IMR-90 (cell line): ENCODE results near the gene FRMD5. TPM values are rescaled to one million over a fixed set of nuclear protein-coding genes. Genes with fewer than 3 reads are reported as not detected.
"Not testable (repeated sequence)": the region's sequence is repeated elsewhere in the genome, so short reads cannot be mapped to it uniquely, and the experiment has no call there.

Experiments
- ATAC-seq: fragments of 200-7000 bp; cut with Tn5 transposase; 2 replicates; pipeline ENCODE4 v1.9.1; 2020; ENCODE audit warnings: low read depth, mild to moderate bottlenecking, moderate library complexity
- BruUV-seq: library from RNA; stranded (reverse); fragments of 400-500 nt; replicated peaks from 2 replicates; lab custom pipeline; 2021; lab: Mats Ljungman, UMichigan
- CTCF ChIA-PET: fragments of 300-600 bp; formaldehyde crosslinking; extraction: SDS; loops from one replicate; lab custom pipeline; 2021; ENCODE audit warnings: antibody characterized with exemption; lab: Yijun Ruan, JAX
- POLR2A ChIA-PET: fragments of 300-600 bp; sonication (Branson Sonifier 250); formaldehyde crosslinking; loops from one replicate; lab custom pipeline; 2022; ENCODE audit warnings: antibody characterized with exemption; ENCODE audit not compliant: unreplicated experiment; lab: Charles Lee
- DNase-seq: peaks from one replicate; pipeline ENCODE4 v3.0.0; 2013
- H2AFZ ChIP-seq: replicated peaks from 2 replicates; pipeline ENCODE3; 2013; ENCODE audit warnings: low read length, mild to moderate bottlenecking; ENCODE audit not compliant: poor library complexity
- H2AK5ac ChIP-seq: 2 replicates; pipeline ENCODE4 v1.6.1; 2013; ENCODE audit warnings: low read depth, low read length, inconsistent platforms
- H2AK9ac ChIP-seq: replicated peaks from 2 replicates; pipeline ENCODE3; 2013; ENCODE audit warnings: mild to moderate bottlenecking, low read depth, low read length, moderate library complexity; ENCODE audit not compliant: poor library complexity
- H2BK120ac ChIP-seq: 2 replicates; pipeline ENCODE4 v1.6.1; 2013; ENCODE audit warnings: low read depth, low read length, inconsistent platforms
- H2BK15ac ChIP-seq: 3 replicates; pipeline ENCODE4 v1.6.1; 2013; ENCODE audit warnings: low read depth, low read length, inconsistent platforms
- H2BK20ac ChIP-seq: 2 replicates; pipeline ENCODE4 v1.6.1; 2013; ENCODE audit warnings: low read depth, mild to moderate bottlenecking, inconsistent platforms, low read length, moderate library complexity
- H2BK5ac ChIP-seq: 2 replicates; pipeline ENCODE4 v1.6.1; 2013; ENCODE audit warnings: mild to moderate bottlenecking, low read depth, low read length, inconsistent platforms; ENCODE audit not compliant: poor library complexity, severe bottlenecking
- H3K14ac ChIP-seq: replicated peaks from 2 replicates; pipeline ENCODE4 v1.6.1; 2013; ENCODE audit warnings: low read depth, low read length, inconsistent platforms
- H3K18ac ChIP-seq: 2 replicates; pipeline ENCODE4 v1.6.1; 2013; ENCODE audit warnings: low read depth, low read length, control low read depth
- H3K23ac ChIP-seq: 2 replicates; pipeline ENCODE4 v1.6.1; 2013; ENCODE audit warnings: low read depth, low read length, inconsistent platforms
- H3K27ac ChIP-seq: 2 replicates; pipeline ENCODE4 v1.5.1; 2013; ENCODE audit warnings: mild to moderate bottlenecking, control low read depth, low read length; ENCODE audit not compliant: insufficient read depth
- H3K27me3 ChIP-seq: 2 replicates; pipeline ENCODE4 v1.6.1; 2013; ENCODE audit warnings: low read length; ENCODE audit not compliant: control insufficient read depth, insufficient read depth
- H3K36me3 ChIP-seq: 2 replicates; pipeline ENCODE4 v1.6.1; 2013; ENCODE audit warnings: low read length, mixed read lengths; ENCODE audit not compliant: control insufficient read depth, insufficient read depth
- H3K4ac ChIP-seq: 2 replicates; pipeline ENCODE4 v1.6.1; 2013; ENCODE audit warnings: low read depth, low read length, inconsistent platforms
- H3K4me1 ChIP-seq: 2 replicates; pipeline ENCODE4 v1.6.1; 2013; ENCODE audit warnings: low read length, mixed read lengths; ENCODE audit not compliant: control insufficient read depth, insufficient read depth
- H3K4me2 ChIP-seq: 2 replicates; pipeline ENCODE4 v1.6.1; 2013; ENCODE audit warnings: low read depth, mild to moderate bottlenecking, control low read depth, low read length, moderate library complexity
- H3K4me3 ChIP-seq: 2 replicates; pipeline ENCODE4 v1.5.1; 2013; ENCODE audit warnings: low read depth, mild to moderate bottlenecking, control low read depth, low read length, moderate library complexity; ENCODE audit not compliant: insufficient read depth
- H3K56ac ChIP-seq: 2 replicates; pipeline ENCODE4 v1.6.1; 2013; ENCODE audit warnings: low read length, inconsistent platforms; ENCODE audit not compliant: insufficient read depth; ENCODE audit errors: extremely low read depth
- H3K79me1 ChIP-seq, 2 experiments: 2 replicates each; pipeline ENCODE4 v1.6.1; 2013; ENCODE audit warnings: low read length in 2 of 2, inconsistent platforms in 1 of 2, low read depth in 1 of 2
- H3K9ac ChIP-seq: 2 replicates; pipeline ENCODE4 v1.6.1; 2013; ENCODE audit warnings: low read depth, low read length, control low read depth
- H3K9me1 ChIP-seq: 2 replicates; pipeline ENCODE4 v1.6.1; 2013; ENCODE audit warnings: low read length, inconsistent platforms; ENCODE audit not compliant: insufficient read depth
- H3K9me3 ChIP-seq: 2 replicates; pipeline ENCODE4 v1.6.1; 2013; ENCODE audit warnings: low read length; ENCODE audit not compliant: control insufficient read depth, insufficient read depth
- H4K20me1 ChIP-seq: 2 replicates; pipeline ENCODE4 v1.6.1; 2013; ENCODE audit warnings: low read length, inconsistent platforms; ENCODE audit not compliant: insufficient read depth
- H4K5ac ChIP-seq: 2 replicates; pipeline ENCODE4 v1.6.1; 2013; ENCODE audit warnings: mild to moderate bottlenecking, low read depth, low read length, control low read depth
- H4K8ac ChIP-seq, 2 experiments: 2 replicates each; pipeline ENCODE4 v1.6.1; 2013; ENCODE audit warnings: low read depth in 2 of 2, low read length in 2 of 2, control low read depth in 1 of 2, inconsistent platforms in 1 of 2
- H4K91ac ChIP-seq: 2 replicates; pipeline ENCODE4 v1.6.1; 2013; ENCODE audit warnings: low read depth, low read length, inconsistent platforms; ENCODE audit not compliant: insufficient read depth
- USF2 ChIP-seq: fragments of 150-350 bp; IDR thresholded peaks from 2 replicates; pipeline ENCODE4 v1.6.1; 2017; ENCODE audit warnings: mild to moderate bottlenecking, antibody characterized with exemption, low read length, low read depth
- WGBS, 2 experiments: methylation state at CpG; one replicate each; pipeline versions ENCODE4 v1.1.5 to v1.1.7; 2013; ENCODE audit warnings: missing lambda C conversion rate in 2 of 2; ENCODE audit not compliant: insufficient read length in 1 of 2; ENCODE audit errors: extremely low coverage in 2 of 2; 5-methylcytosine and 5-hydroxymethylcytosine counted together
- dilution Hi-C: fragments of 300-500 bp; cut with HindIII; formaldehyde crosslinking; loops from one replicate; pipeline ENCODE4 v1.14.3; 2018; ENCODE audit warnings: low sequenced_read_pairs; ENCODE audit not compliant: unreplicated experiment
- in situ Hi-C: fragments of 300-500 bp; cut with MboI; formaldehyde crosslinking; loops from 3 replicates; pipeline ENCODE4 v1.14.3; 2019; ENCODE audit warnings: low sequenced_read_pairs, inconsistent platforms, mixed read lengths
- intact Hi-C: fragments of 100-400 bp; cut with micrococcal nuclease; formaldehyde crosslinking; loops from 2 replicates; pipeline ENCODE4 v1.10.0; 2022
- polyA plus RNA-seq, 3 experiments: library from polyadenylated mRNA; depleted of rRNA; stranded (reverse); fragments of >200 nt; gene quantifications; 2 replicates each; pipeline ENCODE4 v1.2.3, GENCODE V29; 2012; ENCODE audit warnings: low replicate concordance in 1 of 3
- total RNA-seq: library from RNA; depleted of rRNA; stranded (reverse); fragments of >200 nt; gene quantifications from 2 replicates; pipeline ENCODE4 v1.2.3, GENCODE V29; 2012

Gene FRMD5
- total and polyA plus RNA-seq, 2 of the 4 experiments (the other 2 are of a cell fraction) = 4.1 to 5.4 TPM

GRCh38 chr15:44000248-44000647 lies 194.8 kb downstream of the FRMD5 start:
- peak; percentile 87 for ATAC-seq
- H3K36me3 ChIP-seq, POLR2A ChIA-PET, H2AK5ac ChIP-seq, H3K14ac ChIP-seq, H3K9ac ChIP-seq, H4K20me1 ChIP-seq, H3K4me1 ChIP-seq, H3K79me1 ChIP-seq, H2BK15ac ChIP-seq, BruUV-seq, H3K18ac ChIP-seq, H4K8ac ChIP-seq, H3K56ac ChIP-seq, H3K4me3 ChIP-seq, H2AK9ac ChIP-seq, H3K9me1 ChIP-seq, H3K4ac ChIP-seq, H3K23ac ChIP-seq, H2AFZ ChIP-seq, dilution Hi-C loops, H4K91ac ChIP-seq, H2BK120ac ChIP-seq, H2BK20ac ChIP-seq, H4K5ac ChIP-seq, intact Hi-C loops, H2BK5ac ChIP-seq, H3K27me3 ChIP-seq, in situ Hi-C loops, H3K9me3 ChIP-seq, H3K27ac ChIP-seq: not testable (repeated sequence)
- peak; percentile 44; the same call in 1 of the 2 replicates for TF ChIP-seq USF2
- H3K4me2 ChIP-seq = peak overlapping the region; percentile 25; the same call in 1 of the 2 replicates
- no CpG with 5 or more reads among the region's 6 CpGs for WGBS, 2 experiments
- DNase-seq = peak; percentile 89
- CTCF ChIA-PET = interaction anchor here (0.7 kb wide), 1 partner anchor 144 kb away, joined by 3 read pairs; no protein-coding TSS in a partner anchor
